ENCODE measurements around the gene TEX2.
A peak's percentile ranks its signal among the peaks of the same experiment; 100 is the strongest.

Gene TEX2, protein sequence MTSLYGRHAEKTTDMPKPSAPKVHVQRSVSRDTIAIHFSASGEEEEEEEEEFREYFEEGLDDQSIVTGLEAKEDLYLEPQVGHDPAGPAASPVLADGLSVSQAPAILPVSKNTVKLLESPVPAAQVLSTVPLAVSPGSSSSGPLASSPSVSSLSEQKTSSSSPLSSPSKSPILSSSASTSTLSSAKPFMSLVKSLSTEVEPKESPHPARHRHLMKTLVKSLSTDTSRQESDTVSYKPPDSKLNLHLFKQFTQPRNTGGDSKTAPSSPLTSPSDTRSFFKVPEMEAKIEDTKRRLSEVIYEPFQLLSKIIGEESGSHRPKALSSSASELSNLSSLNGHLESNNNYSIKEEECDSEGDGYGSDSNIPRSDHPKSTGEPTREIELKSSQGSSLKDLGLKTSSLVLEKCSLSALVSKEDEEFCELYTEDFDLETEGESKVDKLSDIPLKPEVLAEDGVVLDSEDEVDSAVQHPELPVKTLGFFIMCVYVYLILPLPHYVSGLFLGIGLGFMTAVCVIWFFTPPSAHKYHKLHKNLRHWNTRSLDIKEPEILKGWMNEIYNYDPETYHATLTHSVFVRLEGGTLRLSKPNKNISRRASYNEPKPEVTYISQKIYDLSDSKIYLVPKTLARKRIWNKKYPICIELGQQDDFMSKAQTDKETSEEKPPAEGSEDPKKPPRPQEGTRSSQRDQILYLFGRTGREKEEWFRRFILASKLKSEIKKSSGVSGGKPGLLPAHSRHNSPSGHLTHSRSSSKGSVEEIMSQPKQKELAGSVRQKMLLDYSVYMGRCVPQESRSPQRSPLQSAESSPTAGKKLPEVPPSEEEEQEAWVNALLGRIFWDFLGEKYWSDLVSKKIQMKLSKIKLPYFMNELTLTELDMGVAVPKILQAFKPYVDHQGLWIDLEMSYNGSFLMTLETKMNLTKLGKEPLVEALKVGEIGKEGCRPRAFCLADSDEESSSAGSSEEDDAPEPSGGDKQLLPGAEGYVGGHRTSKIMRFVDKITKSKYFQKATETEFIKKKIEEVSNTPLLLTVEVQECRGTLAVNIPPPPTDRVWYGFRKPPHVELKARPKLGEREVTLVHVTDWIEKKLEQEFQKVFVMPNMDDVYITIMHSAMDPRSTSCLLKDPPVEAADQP

DNA sequence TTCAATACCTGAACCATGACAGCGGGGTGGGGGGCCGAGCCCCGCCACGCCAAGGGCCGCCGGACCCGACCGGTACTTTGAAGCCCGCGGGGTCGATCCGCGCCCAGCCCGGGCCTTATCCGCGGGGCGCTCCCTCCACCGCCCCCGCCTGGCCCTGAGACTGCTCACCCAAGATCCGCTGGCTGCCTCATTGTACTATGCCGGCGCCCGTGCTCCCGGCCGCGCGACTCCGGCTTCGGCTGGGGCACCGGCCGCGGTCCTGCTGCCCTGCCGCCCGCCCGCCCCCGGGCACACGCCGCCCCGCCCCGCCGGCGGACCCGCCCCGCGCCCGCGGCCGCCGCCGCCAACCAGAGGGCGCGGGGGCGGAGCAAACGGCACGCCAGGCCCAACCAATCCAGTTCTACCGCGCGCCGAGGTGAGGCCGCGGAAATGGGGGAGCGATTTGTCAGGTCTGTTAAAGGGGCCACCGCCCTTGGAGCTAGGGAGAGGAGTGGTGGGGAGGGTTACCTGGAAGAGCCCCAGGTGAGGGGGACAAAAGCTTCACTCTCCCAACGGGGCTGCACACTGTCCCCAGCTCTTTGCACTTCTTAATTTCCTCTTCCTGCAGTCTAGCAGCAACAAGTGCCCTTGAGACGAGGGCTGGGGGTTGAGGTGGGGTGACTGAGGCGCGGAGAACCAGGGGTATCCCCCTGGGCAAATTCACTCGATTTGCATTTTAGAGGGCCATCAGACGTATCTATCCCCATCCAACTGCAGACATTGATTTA lies at the start of gene TEX2:
TEX2 (minus strand) TSS at position 261 of the 767 bp plus-strand sequence. CDS start 49,043 bp downstream, outside the sequence.
- peak; percentile 37 to 94 (median 84) for DNase-seq

DNA sequence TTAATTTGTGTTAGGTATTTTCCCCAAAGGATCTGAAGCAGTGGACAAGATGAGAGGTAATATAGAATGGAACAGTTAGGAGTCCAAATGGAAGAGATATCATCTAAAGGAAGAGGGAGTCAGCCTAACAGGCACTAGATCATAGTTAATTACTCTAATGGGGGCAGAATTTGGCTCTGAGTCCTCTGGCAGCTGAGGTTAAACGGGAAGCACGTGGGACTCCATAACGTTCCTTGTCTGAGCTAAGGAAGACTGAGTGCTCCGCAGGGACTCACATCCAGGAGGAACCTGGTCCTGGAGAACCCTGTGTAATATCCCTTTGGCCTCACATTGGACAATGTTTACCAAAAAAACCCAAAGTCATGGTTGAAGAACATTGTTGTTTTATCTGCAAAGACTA lies 46.6 kb upstream of the TEX2 start:
- no peak for DNase-seq

DNA sequence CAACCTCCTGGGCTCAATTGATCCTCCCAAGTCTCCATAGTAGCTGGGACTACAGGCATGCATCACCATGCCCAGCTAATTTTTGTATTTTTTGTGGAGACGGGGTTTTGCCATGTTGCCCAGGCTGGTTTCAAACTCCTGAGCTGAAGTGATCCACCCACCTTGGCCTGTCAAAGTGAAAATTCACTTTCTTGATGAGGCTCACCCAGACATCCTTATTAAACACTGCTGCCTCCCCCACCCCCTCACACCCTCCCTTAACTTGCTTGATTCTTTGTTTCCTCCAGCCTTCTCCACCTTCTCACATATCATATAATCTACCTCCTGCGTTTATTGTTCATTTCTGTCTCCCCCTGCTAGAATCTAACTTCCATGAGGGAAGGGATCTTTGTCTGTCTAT lies 46.0 kb upstream of the TEX2 start:
- peak in 1 of 56 donors; percentile 11 for DNase-seq

DNA sequence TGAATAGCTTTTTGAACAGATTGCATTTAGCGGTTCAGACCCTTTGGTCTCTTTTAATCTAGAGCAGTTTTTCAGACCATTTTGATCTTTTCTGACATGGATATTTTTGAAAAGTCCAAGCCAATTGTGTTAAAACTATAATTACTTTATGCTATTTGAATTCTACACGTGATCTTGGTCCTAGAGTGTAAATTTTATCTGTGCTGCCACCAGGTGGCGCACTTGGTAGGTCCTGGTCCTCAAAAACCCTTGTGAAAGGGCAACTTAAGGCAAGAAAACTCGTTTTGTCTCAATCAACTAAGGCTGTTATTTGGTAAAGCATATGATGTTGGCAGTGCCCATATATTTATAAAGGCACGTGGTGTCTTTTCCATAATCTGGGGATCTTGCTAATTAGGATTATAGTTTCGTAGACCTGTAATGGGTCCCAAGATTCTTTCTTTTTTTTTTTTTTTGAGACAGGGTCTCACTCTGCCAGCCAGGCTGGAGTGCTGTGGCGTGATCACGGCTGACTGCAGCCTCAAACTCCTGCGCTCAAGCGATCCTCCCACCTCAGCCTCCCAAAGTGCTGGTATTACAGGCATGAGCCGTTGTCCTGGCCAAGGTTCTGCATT lies 43.9 kb upstream of the TEX2 start:
- DNase-seq: peak in 32 of 56 donors; percentile 1 to 81 (median 18)

DNA sequence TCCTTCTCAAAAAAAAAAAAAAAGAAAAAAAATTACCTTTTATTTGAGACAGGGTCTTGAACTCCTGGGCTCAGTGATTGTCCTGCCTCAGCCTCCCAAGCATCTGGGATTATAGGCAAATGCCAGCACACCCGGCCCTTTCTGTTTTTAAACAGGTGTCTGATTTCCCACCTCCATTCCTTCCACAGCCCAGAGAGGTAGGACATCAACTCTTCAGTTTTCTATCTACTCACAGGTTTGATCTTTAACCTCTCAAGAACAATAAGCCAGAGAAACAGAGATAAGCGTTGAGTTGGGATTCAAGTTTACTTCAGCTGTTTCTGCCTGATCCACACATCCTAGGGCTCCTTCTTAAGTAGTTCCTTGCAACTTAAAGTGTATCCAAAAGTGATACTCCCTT lies 41.5 kb upstream of the TEX2 start:
- DNase-seq: no peak

DNA sequence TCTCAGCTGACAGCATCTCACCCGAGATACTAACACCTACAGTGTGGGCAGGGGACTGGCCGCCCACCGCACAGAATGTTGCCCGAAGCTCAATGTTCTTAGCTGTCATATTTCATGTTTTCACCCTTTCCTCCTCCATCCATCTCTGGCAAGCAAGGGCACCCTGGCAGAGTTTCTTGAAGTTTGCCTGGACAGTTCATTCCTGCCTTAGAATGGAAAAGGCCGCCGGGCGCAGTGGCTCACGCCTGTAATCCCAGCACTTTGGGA lies 37.6 kb upstream of the TEX2 start:
- no peak for DNase-seq

DNA sequence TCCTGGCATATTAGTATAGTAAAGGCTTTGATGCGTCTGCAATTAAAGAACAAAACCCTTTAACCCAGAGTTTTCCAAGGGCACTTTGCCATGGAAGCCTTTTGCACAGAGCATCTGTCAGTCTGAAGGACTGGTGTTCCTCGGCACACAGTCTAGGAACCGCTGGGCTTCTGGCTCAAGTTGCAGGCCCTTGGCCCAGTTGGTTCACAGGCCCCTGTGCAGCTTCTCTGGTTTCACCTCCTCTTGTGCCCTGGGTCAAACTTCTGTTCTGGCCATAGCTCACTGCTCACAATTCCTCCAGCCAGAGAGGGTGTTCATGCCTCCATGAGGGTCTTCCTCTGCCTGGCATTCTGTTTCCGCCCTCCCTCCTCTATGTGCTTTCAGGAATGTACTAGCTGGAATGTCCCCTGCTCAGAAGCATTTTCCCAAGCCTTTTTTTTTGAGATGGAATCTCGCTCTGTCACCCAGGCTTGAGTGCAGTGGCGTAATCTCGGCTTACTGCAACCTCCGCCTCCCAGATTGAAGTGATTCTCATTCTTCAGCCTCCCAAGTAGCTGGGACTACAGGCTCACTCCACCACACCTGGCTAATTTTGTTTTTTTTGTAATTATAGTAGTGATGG lies 34.5 kb upstream of the TEX2 start:
- DNase-seq: no peak

DNA sequence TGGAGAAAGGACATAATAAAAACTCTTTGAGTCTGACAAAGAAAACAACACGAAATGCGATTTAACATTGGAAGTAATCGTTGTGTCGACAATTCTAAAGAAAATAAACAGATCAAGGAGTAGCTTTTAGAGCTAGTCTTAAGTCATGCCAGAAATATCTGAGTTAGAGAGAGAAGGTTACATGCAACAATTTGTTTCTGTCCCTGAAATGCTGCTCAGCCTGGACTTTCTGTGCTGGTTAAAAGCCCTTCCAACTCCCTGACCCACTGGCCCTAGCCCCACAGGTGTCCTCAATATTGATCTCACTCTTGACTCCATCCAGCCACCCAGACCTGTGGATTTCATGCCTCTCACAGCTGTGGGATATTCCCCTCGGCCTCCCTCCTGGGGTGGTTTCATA lies 33.2 kb upstream of the TEX2 start:
- DNase-seq: no peak

DNA sequence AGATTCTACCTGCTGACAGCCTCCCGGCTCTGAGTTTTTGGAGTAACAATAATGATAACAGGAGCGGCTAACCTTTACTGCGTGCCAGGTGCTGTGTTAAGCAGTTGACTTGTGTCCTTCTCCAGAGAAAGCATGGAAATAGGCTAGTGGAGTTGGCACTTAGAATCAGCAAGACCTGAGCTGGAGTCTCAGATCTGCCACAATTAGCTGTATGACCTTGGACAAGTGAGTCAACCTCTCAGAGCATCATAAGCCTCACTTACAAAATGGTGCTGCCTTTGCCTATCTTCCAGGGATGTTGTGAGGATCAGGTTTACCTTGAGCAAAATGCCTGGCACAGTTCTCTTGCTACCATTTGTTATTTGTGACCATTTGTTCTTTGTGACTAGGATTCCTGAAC lies 32.1 kb upstream of the TEX2 start:
- DNase-seq: no peak

DNA sequence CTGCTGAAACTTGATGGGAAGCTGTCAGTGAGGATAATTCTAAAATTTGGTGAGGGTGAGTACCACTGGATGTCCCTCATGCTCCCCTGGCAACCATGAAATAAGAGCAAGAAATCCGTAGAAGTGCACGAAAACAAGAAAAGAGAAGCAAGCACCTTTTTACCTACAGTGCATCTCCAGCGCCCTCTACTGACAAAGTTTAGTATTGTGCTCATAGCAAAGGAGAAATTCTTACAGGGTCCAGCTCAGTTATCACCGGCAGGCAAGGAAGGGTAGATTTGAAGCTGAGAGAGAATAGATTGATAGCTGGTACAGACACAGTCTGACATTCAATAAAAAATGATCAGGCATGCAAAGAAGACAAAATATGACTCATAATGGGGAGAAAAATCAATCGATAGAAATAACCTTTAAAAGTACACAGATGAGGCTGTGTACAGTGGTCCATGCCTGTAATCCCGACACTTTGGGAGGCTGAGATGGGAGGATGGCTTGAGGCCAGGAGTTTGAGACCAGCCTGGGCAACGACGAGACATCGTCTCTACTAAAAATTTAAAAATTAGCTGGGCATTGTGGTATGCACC lies 28.3 kb upstream of the TEX2 start:
- no peak for DNase-seq

DNA sequence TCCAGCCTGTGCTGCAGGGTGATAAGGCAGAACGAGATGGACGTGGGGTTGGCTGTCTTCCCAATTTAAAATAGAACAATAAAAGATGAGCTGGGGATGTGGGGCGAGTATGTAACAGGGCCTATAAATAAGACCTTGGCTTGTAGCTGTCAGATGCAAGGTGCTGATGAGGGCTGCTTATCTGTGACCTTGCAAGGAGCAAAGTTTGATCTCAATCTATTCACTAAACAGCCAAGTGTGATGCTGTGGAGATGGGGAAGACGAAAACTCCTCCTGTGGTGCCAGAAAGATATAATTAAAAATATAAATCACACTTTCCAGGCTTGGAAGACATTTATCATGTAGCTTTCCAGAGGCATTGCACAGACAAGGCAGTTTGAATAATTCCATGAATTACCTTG lies 26.7 kb upstream of the TEX2 start:
- no peak for DNase-seq

DNA sequence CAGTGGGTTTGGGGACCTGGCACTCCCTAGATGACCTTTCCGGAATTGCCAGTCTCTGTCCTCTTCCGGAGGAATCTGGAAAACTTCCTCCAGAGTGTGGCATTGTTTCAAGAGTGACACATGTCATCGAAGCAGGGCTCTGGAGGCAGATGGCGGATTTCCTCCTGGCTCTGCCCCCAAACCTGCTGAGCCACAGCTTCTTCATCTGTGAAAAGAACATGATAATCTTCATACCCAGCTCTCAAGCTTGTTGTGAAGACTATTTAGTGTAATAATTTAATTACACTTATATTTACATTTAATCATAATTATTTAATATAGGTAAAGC lies 19.7 kb upstream of the TEX2 start:
- no peak for DNase-seq

DNA sequence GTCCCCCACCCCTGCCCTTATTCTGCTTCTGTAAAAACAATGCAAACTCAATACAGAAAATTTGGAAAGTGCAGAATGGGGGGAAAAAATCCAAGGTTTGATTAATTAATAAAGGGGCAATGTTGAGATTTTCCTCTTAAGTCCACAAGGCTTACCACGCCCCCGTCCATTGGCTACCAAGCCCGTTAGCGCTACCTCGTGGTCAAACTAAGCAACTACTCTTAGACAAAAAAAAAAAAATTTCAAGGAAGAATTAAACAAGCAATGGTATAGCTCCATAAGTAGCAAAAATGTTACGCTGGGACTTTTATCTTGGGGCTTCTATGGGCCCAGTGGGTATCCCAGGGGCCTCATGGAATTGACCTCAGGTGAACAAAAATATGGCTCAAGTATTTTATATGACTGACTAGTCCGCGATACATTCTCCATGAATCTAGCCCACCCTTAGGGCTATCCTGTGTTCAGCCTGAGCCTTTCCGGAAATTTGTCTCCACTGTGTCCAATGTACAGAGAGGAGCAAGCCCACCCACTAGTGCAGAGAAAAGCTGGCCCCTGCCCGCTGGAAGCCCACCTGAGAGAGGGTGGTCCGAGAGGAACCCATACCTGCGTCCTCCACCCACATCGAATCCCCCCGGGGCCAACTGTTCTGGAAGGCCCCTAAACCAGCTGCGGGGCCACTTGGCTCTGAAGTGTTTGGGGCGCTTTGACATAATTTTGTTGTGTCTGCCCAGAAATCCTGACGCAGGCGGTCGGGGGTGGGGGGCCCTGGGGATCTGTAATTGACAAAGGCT lies 19.1 kb upstream of the TEX2 start:
- peak in 27 of 56 donors; percentile 1 to 70 (median 20) for DNase-seq

DNA sequence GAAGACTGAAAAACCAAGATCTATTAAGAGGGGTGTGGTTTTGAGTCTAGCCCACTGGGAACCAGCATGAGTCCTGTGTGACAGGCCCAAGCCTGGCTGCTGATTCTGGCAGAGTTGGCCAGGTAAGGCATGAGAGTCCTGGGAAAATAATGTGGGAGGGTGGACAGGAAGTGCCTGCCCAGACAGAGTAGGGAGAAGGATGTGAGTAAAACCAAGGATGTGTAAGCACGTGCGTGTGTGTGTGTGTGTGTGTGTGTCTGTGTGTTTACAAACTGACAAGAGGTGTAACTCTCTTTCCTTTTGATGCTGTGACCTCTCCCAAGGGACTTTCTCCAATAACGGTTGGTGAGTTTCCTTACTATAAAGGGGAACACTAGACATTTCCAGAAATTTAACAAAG lies 15.6 kb upstream of the TEX2 start:
- no peak for DNase-seq

DNA sequence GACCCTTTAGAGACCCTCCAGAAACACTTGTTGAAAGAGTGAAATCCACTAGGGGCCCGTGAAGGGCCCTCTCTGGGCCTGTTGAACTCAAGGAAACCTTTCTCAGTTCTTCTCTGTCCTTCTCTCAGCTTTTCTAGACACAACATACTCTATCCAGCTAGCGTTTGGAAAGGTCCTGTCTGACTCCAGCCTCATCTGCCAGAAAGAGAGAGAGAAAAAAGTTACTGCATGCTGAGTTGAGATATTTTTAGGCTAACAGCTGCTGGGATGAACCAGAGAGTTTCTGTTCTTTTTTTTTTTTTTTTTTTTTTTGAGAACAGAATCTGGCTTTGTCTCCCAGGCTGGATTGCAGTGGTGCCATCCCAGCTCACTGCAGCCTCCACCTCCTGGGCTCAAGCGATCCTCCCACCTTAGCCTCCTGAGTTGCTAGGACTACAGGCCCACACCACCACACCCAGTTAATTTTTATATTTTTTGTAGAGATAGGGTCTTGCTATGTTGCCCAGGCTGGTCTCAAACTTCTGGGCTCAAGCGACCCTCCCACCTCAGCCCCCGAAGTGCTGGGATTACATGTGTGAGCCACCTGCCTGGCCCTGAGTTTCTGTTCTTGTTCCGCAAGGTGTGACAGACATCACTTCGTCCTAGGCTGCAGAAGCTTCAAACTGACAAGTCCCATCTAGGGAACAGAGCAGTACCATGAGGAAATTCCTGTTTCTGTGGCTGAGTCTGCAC lies 14.9 kb upstream of the TEX2 start:
- no peak for DNase-seq

DNA sequence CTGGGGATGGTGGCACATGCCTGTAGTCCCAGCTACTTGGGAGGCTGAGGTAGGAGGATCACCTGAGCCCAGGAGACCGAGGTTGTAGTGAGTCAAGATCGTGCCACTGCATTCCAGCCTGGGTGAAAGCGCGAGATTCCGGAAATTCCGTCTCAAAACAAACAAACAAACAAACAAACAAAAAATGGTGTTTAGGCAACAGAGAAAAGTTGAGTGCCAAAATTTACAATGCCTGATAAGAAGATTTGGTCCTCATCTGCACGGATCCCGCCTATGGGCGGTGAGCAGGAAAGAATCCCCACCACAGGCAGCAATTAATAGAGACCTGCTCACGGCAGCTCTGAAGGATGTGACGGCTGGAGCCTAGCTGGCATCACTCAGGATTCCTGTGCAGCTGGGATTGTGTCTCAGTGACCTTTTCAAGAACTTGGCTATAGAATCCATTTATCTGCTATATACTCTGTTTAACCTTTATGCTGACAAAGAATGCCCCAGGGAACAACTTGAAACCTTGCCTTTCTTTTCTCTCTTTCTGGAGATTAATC lies 14.0 kb upstream of the TEX2 start:
- DNase-seq: no peak

DNA sequence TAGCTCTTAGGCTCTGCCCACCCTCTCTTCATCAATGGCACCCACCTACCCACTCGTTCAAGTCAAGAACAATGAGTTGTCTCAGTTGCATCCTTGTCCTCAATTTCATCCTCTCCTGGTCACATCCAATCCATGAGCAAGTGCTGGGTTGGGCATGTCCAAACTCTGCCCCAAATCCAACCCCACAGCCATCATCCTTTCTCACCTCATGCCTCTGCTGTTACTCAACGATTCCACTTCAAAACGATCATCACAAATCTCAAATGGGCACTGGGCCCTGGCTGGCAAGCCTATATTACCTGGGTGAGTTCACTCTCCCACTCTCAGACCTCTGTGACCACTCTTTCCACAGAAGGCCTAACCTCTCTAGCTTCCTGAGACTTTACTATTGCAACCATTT lies 12.0 kb upstream of the TEX2 start:
- no peak for DNase-seq

DNA sequence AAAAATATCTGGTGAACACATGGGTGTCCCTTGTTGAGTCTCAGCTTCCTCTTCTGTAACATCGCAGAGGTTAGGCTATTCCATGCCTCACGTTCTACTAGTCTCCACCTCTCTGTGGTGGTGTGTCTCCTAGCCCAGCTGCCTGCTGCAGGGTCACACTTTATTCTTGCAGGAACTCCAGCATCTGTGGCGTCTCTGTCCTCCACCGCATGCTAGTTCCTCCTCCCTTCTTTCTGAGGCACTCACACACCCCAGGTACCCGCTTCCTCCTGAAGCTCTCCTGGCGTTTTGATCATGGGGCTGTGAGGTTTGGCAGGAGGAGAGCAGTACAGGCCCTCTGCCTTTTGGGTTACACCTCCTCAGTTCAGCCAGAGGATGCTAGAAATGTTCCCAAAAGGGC lies 9.9 kb upstream of the TEX2 start:
- DNase-seq: no peak
